K562 (cell line): ENCODE measurements around the gene PGBD4. TPM values are rescaled to one million over a fixed set of nuclear protein-coding genes. Genes with fewer than 3 reads are reported as not detected.
A peak's percentile ranks its signal among the peaks of the same experiment; 100 is the strongest.

Source experiments
- BRF1 ChIP-seq: IDR thresholded peaks from 3 replicates; pipeline ENCODE4 v1.6.1; 2011; ENCODE audit warnings: borderline replicate concordance, mild to moderate bottlenecking; ENCODE audit not compliant: insufficient read length; ENCODE audit errors: extremely low read depth
- CHD2 ChIP-seq: IDR thresholded peaks from 2 replicates; pipeline ENCODE4 v1.6.1; 2011; ENCODE audit warnings: low read depth, low read length
- NEUROD1 ChIP-seq: fragments of 150-350 bp; IDR thresholded peaks from 2 replicates; pipeline ENCODE4 v1.6.1; 2014; ENCODE audit warnings: borderline replicate concordance, low read length, low read depth; ENCODE audit not compliant: partially characterized antibody
- NFIC ChIP-seq: fragments of 450-650 bp; IDR thresholded peaks from 2 replicates; pipeline ENCODE4 v1.6.1; 2017; ENCODE audit warnings: mild to moderate bottlenecking, inconsistent platforms
- NRF1 ChIP-seq, 2 experiments: fragments of 450-650 bp; IDR thresholded peaks in 1 of 2; conservative IDR thresholded peaks in 1 of 2; 2 replicates each; pipeline ENCODE4 v1.6.1; 2014; ENCODE audit warnings: mild to moderate bottlenecking in 2 of 2
- PCBP2 ChIP-seq: fragments of 200-400 bp; formaldehyde crosslinking; IDR thresholded peaks from 2 replicates; pipeline ENCODE4 v1.6.1; 2018; ENCODE audit warnings: low read length, low read depth, mild to moderate bottlenecking, moderate library complexity; ENCODE audit not compliant: poor library complexity, severe bottlenecking
- SRF ChIP-seq, 2 experiments: fragments of 250-450, 450-650 bp in 1 of 2; sonication (Bioruptor Pico) in 1 of 2; sonication (generic) in 1 of 2; formaldehyde crosslinking; IDR thresholded peaks; 2 replicates each; pipeline versions ENCODE4 v1.5.0 to v1.5.1; 2020 to 2022; ENCODE audit warnings: mild to moderate bottlenecking in 1 of 2, missing genetic modification reagents in 1 of 2
- TBP ChIP-seq: optimal IDR thresholded peaks from 2 replicates; pipeline ENCODE3; 2011; ENCODE audit warnings: low read depth, low read length, improper control_type of control experiment
- TSC22D4 ChIP-seq: fragments of 450-650 bp; IDR thresholded peaks from 2 replicates; pipeline ENCODE4 v1.6.1; 2016; ENCODE audit warnings: missing genetic modification characterization, missing biosample characterization, control low read depth
- ZNF280A ChIP-seq: fragments of 450-650 bp; IDR thresholded peaks from 2 replicates; pipeline ENCODE4 v1.6.1; 2018; ENCODE audit warnings: mild to moderate bottlenecking, low read depth; ENCODE audit not compliant: partially characterized antibody
- ZNF609 ChIP-seq: sonication (generic); formaldehyde crosslinking; IDR thresholded peaks from 2 replicates; pipeline ENCODE4 v1.8.1; 2023; ENCODE audit warnings: missing genetic modification reagents, mild to moderate bottlenecking, borderline replicate concordance
- ZNF696 ChIP-seq: fragments of 250-450 bp; sonication (Bioruptor Pico); conservative IDR thresholded peaks from 2 replicates; pipeline ENCODE4 v1.4.0; 2020; ENCODE audit warnings: mild to moderate bottlenecking, moderate library complexity
- ZZZ3 ChIP-seq: fragments of 450-650 bp; IDR thresholded peaks from 2 replicates; pipeline ENCODE4 v1.6.1; 2016; ENCODE audit warnings: antibody characterized with exemption, mild to moderate bottlenecking, moderate library complexity
- polyA plus RNA-seq, 8 experiments: library from polyadenylated mRNA; depleted of rRNA in 4 of 8; stranded (reverse) in 5 of 8; unstranded in 3 of 8; fragments of >200 nt; fragmentation: Nextera tagmentation in 2 of 8; fragmentation: Illumina TruSeq in 1 of 8; extraction: Ambion mirVana in 2 of 8; extraction: Trizol in 1 of 8; gene quantifications; 2 replicates each; pipeline versions ENCODE4 v1.2.1 to v1.2.3, GENCODE V29; 2011 to 2014; ENCODE audit warnings: inconsistent platforms in 1 of 8, missing spikeins in 1 of 8
- total RNA-seq, 7 experiments: library from RNA; depleted of rRNA in 6 of 7; stranded (reverse); fragments of >200 nt in 6 of 7; fragmentation: Illumina TruSeq in 2 of 7; extraction: Trizol in 2 of 7; gene quantifications; 2 replicates each; pipeline versions ENCODE4 v1.2.1 to v1.2.3, GENCODE V29; 2011 to 2021; ENCODE audit warnings: low replicate concordance in 1 of 7
- TF ChIP-seq, protein P1 (sequence below), 2 experiments: fragments of 450-650 bp in 1 of 2; sonication (generic) in 1 of 2; formaldehyde crosslinking in 1 of 2; IDR thresholded peaks in 1 of 2; conservative IDR thresholded peaks in 1 of 2; 2 replicates each; pipeline versions ENCODE4 v1.6.1 to v1.8.1; 2016 to 2023; ENCODE audit warnings: mild to moderate bottlenecking in 2 of 2, moderate library complexity in 2 of 2, inconsistent platforms in 1 of 2, missing genetic modification reagents in 1 of 2
- TF ChIP-seq, protein P2 (sequence below): sonication (generic); IDR thresholded peaks from 2 replicates; pipeline ENCODE4 v1.6.1; 2016
- TF ChIP-seq, protein P3 (sequence below): fragments of 250-450 bp; sonication (Bioruptor Pico); IDR thresholded peaks from 2 replicates; pipeline ENCODE4 v1.8.0; 2022; ENCODE audit warnings: moderate library complexity, mild to moderate bottlenecking, inconsistent platforms

The PGBD4 gene
- total and polyA plus RNA-seq, 9 of the 15 experiments (the other 6 are each of a cell fraction or from before 2014, with no cell fraction given), result 2.1 to 4.9 (median 2.7) TPM

DNA sequence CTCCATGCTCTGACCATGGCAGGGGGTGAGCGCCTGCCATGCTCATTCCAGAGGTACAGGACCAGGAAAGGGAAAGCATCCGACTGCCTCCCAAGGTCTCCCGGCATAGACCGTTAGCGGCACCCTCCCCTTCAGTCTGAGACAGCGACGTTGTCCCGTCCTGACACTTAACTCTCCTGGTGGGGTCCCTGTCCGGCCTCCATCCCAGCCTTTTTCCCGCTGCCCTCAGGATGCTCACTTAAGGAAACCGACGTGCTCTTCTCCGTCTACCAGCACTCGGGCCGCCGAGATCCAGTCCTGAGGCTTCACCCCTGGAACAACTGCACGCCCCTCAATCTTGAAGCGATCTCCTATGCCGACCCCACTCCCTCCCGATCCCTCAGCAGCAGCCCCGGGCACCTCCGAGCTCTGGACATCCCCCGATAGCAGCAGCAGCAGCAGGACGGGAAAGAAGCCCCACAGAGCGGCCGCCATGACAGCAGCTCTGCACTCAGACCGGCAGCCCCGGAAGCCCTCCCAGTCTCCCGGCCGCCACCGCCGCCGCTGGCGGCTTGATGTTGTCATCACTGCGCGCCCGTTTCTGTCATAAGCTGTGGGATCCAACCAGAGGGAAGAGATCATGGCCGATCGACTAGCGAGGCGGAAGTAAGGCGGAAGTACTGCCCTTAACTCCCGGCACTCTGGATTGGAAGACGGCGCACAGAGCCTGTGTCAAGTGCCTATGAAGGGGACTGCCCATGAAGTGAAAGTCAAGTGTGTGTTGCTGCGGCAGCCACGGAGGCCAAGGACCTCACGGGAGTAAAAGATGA is at the start of gene PGBD4, which contains the start of gene EMC7 (continued):
- TF ChIP-seq SRF (CRISPR knock-in tag; IDR thresholded peaks at IDR 0.05) (peak in 1 of 2 experiments; percentile 90; a peak in 2 of 4 replicates), CHD2 (no peak; the same call in 1 of the 2 replicates), PCBP2 (no peak), ZNF280A (no peak), TSC22D4 (tag) (no peak), BRF1 (no peak), NRF1 (conservative IDR thresholded peaks at IDR 0.05 in 1 of 2, IDR thresholded peaks at IDR 0.05 in 1 of 2) (peak; percentile 76 to 79), NEUROD1 (no peak), NFIC (peak; percentile 55), ZNF696 (CRISPR knock-in tag) (no peak), ZZZ3 (no peak), ZNF609 (0 out of 2 replicates have a peak, but pooled peaks have one; percentile 47), TBP (peak; percentile 84)
- TF ChIP-seq, protein P1, sequence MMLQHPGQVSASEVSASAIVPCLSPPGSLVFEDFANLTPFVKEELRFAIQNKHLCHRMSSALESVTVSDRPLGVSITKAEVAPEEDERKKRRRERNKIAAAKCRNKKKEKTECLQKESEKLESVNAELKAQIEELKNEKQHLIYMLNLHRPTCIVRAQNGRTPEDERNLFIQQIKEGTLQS (IDR thresholded peaks at IDR 0.05), result peak; percentile 41
- TF ChIP-seq, protein P1 (CRISPR knock-in tag; conservative IDR thresholded peaks at IDR 0.05), result no peak
- TF ChIP-seq, protein P2, sequence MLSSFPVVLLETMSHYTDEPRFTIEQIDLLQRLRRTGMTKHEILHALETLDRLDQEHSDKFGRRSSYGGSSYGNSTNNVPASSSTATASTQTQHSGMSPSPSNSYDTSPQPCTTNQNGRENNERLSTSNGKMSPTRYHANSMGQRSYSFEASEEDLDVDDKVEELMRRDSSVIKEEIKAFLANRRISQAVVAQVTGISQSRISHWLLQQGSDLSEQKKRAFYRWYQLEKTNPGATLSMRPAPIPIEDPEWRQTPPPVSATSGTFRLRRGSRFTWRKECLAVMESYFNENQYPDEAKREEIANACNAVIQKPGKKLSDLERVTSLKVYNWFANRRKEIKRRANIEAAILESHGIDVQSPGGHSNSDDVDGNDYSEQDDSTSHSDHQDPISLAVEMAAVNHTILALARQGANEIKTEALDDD, result no peak; the same call in 1 of the 2 replicates
- TF ChIP-seq, protein P3, sequence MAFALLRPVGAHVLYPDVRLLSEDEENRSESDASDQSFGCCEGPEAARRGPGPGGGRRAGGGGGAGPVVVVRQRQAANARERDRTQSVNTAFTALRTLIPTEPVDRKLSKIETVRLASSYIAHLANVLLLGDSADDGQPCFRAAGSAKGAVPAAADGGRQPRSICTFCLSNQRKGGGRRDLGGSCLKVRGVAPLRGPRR (CRISPR knock-in tag), result no peak
